Ovary (tissue), 3 donors: ENCODE data around the gene IGF1R.

Source experiments
- CTCF ChIP-seq, 3 donors: fragments of 450-650 bp in 2 of 3; fragments of 200-600 bp in 1 of 3; IDR thresholded peaks; one replicate each; pipeline versions ENCODE4 v1.5.1 to v1.8.0; 2016 to 2022; ENCODE audit warnings: antibody characterized with exemption in 3 of 3, mild to moderate bottlenecking in 1 of 3
- EP300 ChIP-seq: sonication (generic); formaldehyde crosslinking; IDR thresholded peaks from one replicate; pipeline ENCODE4 v1.6.1; 2017; ENCODE audit warnings: antibody characterized with exemption
- POLR2A ChIP-seq: fragments of 450-650 bp; IDR thresholded peaks from one replicate; pipeline ENCODE4 v1.6.1; 2017; ENCODE audit warnings: antibody characterized with exemption, mild to moderate bottlenecking, moderate library complexity
- donor health status: DM: no; HTN: no; CAD: no.

- no peak for TF ChIP-seq POLR2A
- TF ChIP-seq CTCF (IDR thresholded peaks at IDR 0.05) = no peak
- no peak for TF ChIP-seq EP300
These were observed 28.4 kb downstream of the IGF1R start for GRCh38 chr15:98676586-98677270.
